AG10803 (cell line): ENCODE measurements around the gene PPP3CB.

Experiments
- DNase-seq: peaks from one replicate; pipeline ENCODE4 v3.0.0; 2010; ENCODE audit warnings: low read depth
- H3K4me3 ChIP-seq: 2 replicates; pipeline ENCODE4 v1.5.1; 2011; ENCODE audit warnings: mild to moderate bottlenecking, low read length, control low read depth
- CTCF ChIP-seq: conservative IDR thresholded peaks from 2 replicates; pipeline ENCODE4 v1.5.1; 2011; ENCODE audit warnings: mild to moderate bottlenecking, low read length, control low read depth, inconsistent platforms

Gene PPP3CB

GRCh38 chr10:73503037-73503436 lies 7.2 kb upstream of the PPP3CB start:
- no peak for TF ChIP-seq CTCF
- no peak for DNase-seq
- no peak overlapping the region for H3K4me3 ChIP-seq

- TF ChIP-seq CTCF: no peak
- DNase-seq: no peak
- H3K4me3 ChIP-seq: no peak overlapping the region
Observed at GRCh38 chr10:73501651-73502050, 5.8 kb upstream of the PPP3CB start.

GRCh38 chr10:73497623-73498022 lies 1.8 kb upstream of the PPP3CB start:
- TF ChIP-seq CTCF: no peak
- no peak for DNase-seq
- no peak overlapping the region for H3K4me3 ChIP-seq

- DNase-seq: peak; percentile 92
- no peak for TF ChIP-seq CTCF
- peak overlapping the region; percentile 91 for H3K4me3 ChIP-seq
Observed at GRCh38 chr10:73495226-73495883, 469 bp downstream of the PPP3CB start.

- peak overlapping the region; percentile 91 for H3K4me3 ChIP-seq
- peak; percentile 25 for DNase-seq
- TF ChIP-seq CTCF: no peak
Observed at GRCh38 chr10:73494877-73495225, 973 bp downstream of the PPP3CB start.

- H3K4me3 ChIP-seq: peak overlapping the region; percentile 91
- no peak for DNase-seq
- no peak for TF ChIP-seq CTCF
Observed at GRCh38 chr10:73494213-73494612, 1.6 kb downstream of the PPP3CB start.

- DNase-seq: peak; percentile 65
- H3K4me3 ChIP-seq: peak overlapping the region; percentile 91
- TF ChIP-seq CTCF: no peak
Observed at GRCh38 chr10:73493781-73494180, 2.0 kb downstream of the PPP3CB start.
